Measurements from ENCODE around the gene PNMA6A.
"Not testable (repeated sequence)": the region's sequence is repeated elsewhere in the genome, so short reads cannot be mapped to it uniquely, and the experiment has no call there.

Gene PNMA6A

DNA sequence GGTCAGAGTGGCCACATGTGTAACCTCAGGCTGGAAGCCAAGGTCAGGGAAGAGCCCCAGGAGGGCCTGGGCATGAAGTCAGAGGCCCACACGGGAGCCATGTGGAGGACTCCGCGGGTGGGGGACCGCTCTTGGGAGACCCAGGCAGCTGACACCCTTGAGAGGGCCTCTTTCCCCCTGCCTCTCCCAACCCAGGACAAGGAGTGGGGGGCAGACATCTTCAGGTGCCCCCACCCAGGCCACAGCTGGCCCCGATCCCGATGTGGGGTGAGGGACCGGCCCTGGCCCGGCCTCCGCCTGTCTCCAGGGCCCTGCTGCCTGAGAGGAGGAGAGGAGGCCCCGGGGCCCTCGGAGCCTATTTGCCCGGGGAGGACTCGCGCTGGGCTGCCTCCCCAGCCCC lies 3.1 kb downstream of the PNMA6A start (continued):
- no peak for TF ChIP-seq ZNF350 (tag by site-specific recombination; IDR thresholded peaks at IDR 0.05)
- TF ChIP-seq, protein P1, sequence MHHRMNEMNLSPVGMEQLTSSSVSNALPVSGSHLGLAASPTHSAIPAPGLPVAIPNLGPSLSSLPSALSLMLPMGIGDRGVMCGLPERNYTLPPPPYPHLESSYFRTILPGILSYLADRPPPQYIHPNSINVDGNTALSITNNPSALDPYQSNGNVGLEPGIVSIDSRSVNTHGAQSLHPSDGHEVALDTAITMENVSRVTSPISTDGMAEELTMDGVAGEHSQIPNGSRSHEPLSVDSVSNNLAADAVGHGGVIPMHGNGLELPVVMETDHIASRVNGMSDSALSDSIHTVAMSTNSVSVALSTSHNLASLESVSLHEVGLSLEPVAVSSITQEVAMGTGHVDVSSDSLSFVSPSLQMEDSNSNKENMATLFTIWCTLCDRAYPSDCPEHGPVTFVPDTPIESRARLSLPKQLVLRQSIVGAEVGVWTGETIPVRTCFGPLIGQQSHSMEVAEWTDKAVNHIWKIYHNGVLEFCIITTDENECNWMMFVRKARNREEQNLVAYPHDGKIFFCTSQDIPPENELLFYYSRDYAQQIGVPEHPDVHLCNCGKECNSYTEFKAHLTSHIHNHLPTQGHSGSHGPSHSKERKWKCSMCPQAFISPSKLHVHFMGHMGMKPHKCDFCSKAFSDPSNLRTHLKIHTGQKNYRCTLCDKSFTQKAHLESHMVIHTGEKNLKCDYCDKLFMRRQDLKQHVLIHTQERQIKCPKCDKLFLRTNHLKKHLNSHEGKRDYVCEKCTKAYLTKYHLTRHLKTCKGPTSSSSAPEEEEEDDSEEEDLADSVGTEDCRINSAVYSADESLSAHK (tag by site-specific recombination; IDR thresholded peaks at IDR 0.05) = no peak
- TF ChIP-seq, protein P2, sequence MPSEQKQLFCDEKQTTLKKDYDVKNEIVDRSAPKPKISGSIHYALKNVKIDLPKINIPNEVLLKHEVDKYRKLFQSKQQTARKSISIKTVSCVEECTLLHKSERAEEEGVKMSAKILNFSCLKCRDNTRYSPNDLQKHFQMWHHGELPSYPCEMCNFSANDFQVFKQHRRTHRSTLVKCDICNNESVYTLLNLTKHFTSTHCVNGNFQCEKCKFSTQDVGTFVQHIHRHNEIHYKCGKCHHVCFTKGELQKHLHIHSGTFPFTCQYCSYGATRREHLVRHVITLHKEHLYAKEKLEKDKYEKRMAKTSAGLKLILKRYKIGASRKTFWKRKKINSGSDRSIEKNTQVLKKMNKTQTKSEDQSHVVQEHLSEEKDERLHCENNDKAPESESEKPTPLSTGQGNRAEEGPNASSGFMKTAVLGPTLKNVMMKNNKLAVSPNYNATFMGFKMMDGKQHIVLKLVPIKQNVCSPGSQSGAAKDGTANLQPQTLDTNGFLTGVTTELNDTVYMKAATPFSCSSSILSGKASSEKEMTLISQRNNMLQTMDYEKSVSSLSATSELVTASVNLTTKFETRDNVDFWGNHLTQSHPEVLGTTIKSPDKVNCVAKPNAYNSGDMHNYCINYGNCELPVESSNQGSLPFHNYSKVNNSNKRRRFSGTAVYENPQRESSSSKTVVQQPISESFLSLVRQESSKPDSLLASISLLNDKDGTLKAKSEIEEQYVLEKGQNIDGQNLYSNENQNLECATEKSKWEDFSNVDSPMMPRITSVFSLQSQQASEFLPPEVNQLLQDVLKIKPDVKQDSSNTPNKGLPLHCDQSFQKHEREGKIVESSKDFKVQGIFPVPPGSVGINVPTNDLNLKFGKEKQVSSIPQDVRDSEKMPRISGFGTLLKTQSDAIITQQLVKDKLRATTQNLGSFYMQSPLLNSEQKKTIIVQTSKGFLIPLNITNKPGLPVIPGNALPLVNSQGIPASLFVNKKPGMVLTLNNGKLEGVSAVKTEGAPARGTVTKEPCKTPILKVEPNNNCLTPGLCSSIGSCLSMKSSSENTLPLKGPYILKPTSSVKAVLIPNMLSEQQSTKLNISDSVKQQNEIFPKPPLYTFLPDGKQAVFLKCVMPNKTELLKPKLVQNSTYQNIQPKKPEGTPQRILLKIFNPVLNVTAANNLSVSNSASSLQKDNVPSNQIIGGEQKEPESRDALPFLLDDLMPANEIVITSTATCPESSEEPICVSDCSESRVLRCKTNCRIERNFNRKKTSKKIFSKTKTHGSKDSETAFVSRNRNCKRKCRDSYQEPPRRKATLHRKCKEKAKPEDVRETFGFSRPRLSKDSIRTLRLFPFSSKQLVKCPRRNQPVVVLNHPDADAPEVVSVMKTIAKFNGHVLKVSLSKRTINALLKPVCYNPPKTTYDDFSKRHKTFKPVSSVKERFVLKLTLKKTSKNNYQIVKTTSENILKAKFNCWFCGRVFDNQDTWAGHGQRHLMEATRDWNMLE (tag by site-specific recombination; conservative IDR thresholded peaks at IDR 0.05; ENCODE audit: low read depth) = no peak
- no peak for TF ChIP-seq ZFHX2 (tag by site-specific recombination; conservative IDR thresholded peaks at IDR 0.05)

DNA sequence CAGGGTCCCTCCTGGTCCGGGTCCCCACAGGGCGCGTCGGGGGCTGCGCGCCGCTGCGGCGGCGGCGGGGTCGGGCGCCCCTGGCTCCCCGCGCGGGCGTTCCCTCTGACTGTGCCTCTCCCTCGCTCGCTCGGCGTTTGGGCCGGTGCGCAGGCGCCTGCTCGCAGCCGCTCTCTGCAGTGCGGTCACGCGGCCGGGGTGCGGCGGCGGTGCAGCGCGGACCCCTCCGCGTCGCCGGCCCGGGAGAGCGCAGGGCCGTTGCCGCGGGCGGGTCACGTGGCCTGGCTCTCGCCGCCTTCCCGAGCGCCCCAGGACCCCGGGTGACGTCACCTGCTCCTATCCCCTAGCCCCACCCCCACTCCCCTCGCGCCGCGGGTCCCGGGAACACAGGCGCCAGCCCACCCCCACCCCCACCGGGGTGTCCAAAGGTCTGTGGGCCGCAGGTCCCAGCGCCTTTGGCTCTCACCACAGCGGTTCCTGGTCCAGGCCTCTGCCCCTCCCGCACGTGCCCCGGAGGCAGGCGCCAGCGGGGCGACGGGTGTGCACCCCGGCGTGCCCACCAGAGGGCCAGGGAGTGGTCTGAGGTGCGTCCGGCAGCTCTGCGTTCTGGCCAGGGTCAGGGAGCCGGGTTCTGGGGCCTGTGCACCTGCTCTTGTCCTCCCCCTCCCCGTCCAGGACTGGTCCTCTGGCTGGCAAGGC lies 5.3 kb downstream of the PNMA6A start:
- H3K9me3 ChIP-seq (ENCODE audit: control insufficient read depth, insufficient read depth, low read depth, low read length); CTCF ChIA-PET; H3K27ac ChIP-seq (ENCODE audit: extremely low read depth, low read depth, low read length); POLR2A ChIA-PET; H3K4me1 ChIP-seq (ENCODE audit: control insufficient read depth, insufficient read depth, low read length); H3K4me3 ChIP-seq (ENCODE audit: low read depth, low read length); H3K36me3 ChIP-seq (ENCODE audit: control insufficient read depth in 2 of 2, insufficient read depth in 1 of 2, low read length in 2 of 2): not testable (repeated sequence)

DNA sequence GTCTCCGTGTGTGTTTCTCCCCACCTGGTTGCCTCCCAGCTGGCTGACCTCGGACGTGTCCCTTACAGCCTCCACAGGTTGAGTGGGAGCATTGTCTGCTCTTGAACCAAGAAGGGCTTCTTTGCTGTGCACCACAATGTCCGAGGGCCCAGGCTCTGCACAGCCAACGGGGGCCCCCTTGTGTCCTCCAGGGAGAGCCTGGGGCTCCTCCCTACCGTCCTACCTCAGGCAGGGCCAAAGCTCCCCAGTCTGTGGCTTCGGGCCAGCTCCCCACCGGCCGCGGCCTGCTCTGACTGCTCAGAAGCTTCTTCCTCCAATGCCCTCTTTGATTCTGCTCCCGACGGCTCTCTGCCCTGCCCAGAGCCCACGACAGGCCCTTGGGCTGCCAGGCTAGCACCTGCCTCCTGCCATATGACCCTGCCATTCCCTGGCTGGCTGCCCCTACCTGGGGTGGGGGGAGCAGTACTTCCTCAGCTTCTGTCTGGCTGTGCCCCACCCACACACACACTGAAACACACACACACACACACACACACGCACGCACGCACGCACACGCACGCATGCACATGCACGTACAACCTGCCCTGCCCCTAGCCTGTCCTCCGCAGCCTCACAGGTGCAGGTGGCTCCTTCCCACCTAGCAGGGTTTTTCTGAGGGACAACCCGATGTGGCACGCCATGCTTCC lies 11.1 kb downstream of the PNMA6A start:
- H3K9me3 ChIP-seq (ENCODE audit: control insufficient read depth, insufficient read depth, low read depth, low read length); POLR2A ChIA-PET; H3K36me3 ChIP-seq (ENCODE audit: control insufficient read depth in 2 of 2, insufficient read depth in 1 of 2, low read length in 2 of 2); H3K27ac ChIP-seq (ENCODE audit: extremely low read depth, low read depth, low read length); H3K4me3 ChIP-seq (ENCODE audit: low read depth, low read length); H3K4me1 ChIP-seq (ENCODE audit: control insufficient read depth, insufficient read depth, low read length); CTCF ChIA-PET: not testable (repeated sequence)
- TF ChIP-seq, protein P3, sequence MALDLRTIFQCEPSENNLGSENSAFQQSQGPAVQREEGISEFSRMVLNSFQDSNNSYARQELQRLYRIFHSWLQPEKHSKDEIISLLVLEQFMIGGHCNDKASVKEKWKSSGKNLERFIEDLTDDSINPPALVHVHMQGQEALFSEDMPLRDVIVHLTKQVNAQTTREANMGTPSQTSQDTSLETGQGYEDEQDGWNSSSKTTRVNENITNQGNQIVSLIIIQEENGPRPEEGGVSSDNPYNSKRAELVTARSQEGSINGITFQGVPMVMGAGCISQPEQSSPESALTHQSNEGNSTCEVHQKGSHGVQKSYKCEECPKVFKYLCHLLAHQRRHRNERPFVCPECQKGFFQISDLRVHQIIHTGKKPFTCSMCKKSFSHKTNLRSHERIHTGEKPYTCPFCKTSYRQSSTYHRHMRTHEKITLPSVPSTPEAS (tag by site-specific recombination; IDR thresholded peaks at IDR 0.05) = peak; percentile 64

DNA sequence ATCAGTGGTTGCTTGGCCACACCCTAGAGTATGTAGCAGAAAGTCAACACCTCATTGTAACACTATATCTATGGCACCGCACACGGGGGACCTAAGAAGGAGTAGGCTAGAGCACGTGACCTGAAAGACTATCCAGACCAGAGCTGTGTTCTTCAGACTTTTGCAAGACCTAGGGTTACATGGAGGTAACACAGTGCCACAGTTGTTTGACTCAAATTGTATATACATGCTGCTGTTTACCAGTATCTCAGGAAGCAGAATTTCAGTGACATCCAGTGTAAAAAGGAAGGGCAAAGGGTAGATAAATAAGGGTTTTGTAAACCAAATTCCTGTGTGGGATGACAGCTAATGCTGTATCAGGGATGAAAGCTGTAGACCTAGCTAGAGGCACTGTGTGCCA lies 30.2 kb downstream of the PNMA6A start:
- no peak overlapping the region for H3K27ac ChIP-seq (ENCODE audit: extremely low read depth, low read depth, low read length)
- H3K36me3 ChIP-seq (ENCODE audit: control insufficient read depth in 2 of 2, insufficient read depth in 1 of 2, low read length in 2 of 2) = no peaks in the 10 kb centered on the region
- H3K4me3 ChIP-seq (ENCODE audit: low read depth, low read length) = no peak overlapping the region
- CTCF ChIA-PET = interaction anchor here (0.6 kb wide), 1 partner anchor 49 kb away, joined by 3 read pairs; no protein-coding TSS in a partner anchor
- POLR2A ChIA-PET = no interaction called here
- no peaks in the 10 kb centered on the region for H3K9me3 ChIP-seq (ENCODE audit: control insufficient read depth, insufficient read depth, low read depth, low read length)
- H3K4me1 ChIP-seq (ENCODE audit: control insufficient read depth, insufficient read depth, low read length) = no peaks in the 10 kb centered on the region
- TF ChIP-seq SCRT1 (tag by site-specific recombination; IDR thresholded peaks at IDR 0.05; ENCODE audit: borderline replicate concordance) = no peak
- TF ChIP-seq, protein P4, sequence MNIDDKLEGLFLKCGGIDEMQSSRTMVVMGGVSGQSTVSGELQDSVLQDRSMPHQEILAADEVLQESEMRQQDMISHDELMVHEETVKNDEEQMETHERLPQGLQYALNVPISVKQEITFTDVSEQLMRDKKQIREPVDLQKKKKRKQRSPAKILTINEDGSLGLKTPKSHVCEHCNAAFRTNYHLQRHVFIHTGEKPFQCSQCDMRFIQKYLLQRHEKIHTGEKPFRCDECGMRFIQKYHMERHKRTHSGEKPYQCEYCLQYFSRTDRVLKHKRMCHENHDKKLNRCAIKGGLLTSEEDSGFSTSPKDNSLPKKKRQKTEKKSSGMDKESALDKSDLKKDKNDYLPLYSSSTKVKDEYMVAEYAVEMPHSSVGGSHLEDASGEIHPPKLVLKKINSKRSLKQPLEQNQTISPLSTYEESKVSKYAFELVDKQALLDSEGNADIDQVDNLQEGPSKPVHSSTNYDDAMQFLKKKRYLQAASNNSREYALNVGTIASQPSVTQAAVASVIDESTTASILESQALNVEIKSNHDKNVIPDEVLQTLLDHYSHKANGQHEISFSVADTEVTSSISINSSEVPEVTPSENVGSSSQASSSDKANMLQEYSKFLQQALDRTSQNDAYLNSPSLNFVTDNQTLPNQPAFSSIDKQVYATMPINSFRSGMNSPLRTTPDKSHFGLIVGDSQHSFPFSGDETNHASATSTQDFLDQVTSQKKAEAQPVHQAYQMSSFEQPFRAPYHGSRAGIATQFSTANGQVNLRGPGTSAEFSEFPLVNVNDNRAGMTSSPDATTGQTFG (tag by site-specific recombination; IDR thresholded peaks at IDR 0.05; ENCODE audit: borderline replicate concordance) = no peak
- no peak for TF ChIP-seq ZNF792 (tag by site-specific recombination; IDR thresholded peaks at IDR 0.05)
- TF ChIP-seq ZNF707 (tag by site-specific recombination; IDR thresholded peaks at IDR 0.05) = no peak
- TF ChIP-seq ZNF248 (tag by site-specific recombination; IDR thresholded peaks at IDR 0.05) = no peak

DNA sequence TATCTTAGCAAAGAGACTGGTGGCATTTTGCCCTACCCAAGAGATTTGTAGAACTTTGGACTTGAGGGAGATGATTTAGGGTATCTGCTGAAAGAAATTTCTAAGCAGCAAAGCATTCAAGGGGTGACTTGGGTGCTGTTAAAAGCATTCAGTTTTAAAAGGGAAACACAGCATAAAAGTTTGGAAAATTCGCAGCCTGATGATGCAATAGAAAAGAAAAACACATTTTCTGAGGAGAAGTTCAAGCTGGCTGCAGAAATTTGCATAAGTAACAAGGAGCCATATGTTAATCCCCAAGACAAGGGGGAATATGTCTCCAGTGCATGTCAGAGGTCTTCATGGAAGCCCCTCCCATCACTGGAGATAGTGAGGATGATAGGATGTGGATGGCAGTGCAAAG lies 32.7 kb downstream of the PNMA6A start:
- H3K27ac ChIP-seq (ENCODE audit: extremely low read depth, low read depth, low read length); H3K4me1 ChIP-seq (ENCODE audit: control insufficient read depth, insufficient read depth, low read length); POLR2A ChIA-PET; CTCF ChIA-PET; H3K9me3 ChIP-seq (ENCODE audit: control insufficient read depth, insufficient read depth, low read depth, low read length); H3K36me3 ChIP-seq (ENCODE audit: control insufficient read depth in 2 of 2, insufficient read depth in 1 of 2, low read length in 2 of 2); H3K4me3 ChIP-seq (ENCODE audit: low read depth, low read length): not testable (repeated sequence)
